Activated T-helper 1 cell treated with anti-CD3 and anti-CD28 coated beads, Interleukin-12 subunit alpha, Interleukin-12 subunit beta, Interleukin-2, Interleukin-4 antibody, amounts not matched to agents 30 ng/mL and 10 ng/mL and 1 ng/mL, durations not matched to agents 14 hours and 24 hours and 36 hours (primary cell): ENCODE measurements around the gene CPE. TPM values are rescaled to one million over a fixed set of nuclear protein-coding genes. Genes with fewer than 3 reads are reported as not detected.

Source experiments
- DNase-seq: peaks from one replicate; pipeline ENCODE4 v3.0.0; 2021; ENCODE audit warnings: low spot score
- H3K27ac Mint-ChIP-seq: one replicate; pipeline ENCODE4 v1.8.0; 2021; ENCODE audit warnings: mild to moderate bottlenecking, mixed read lengths
- H3K27me3 Mint-ChIP-seq: one replicate; pipeline ENCODE4 v1.8.0; 2022; ENCODE audit warnings: mild to moderate bottlenecking, moderate library complexity, mixed read lengths; ENCODE audit not compliant: insufficient read depth
- H3K36me3 Mint-ChIP-seq: one replicate; pipeline ENCODE4 v1.8.0; 2021; ENCODE audit warnings: low read depth, mixed read lengths
- H3K4me1 Mint-ChIP-seq: one replicate; pipeline ENCODE4 v1.8.0; 2021; ENCODE audit warnings: low read depth, mixed read lengths
- H3K4me3 Mint-ChIP-seq: one replicate; pipeline ENCODE4 v1.8.0; 2021; ENCODE audit warnings: mild to moderate bottlenecking, moderate library complexity, mixed read lengths
- H3K9me3 Mint-ChIP-seq: one replicate; pipeline ENCODE4 v1.8.0; 2021; ENCODE audit warnings: mixed read lengths
- intact Hi-C: fragments of 100-400 bp; cut with micrococcal nuclease; formaldehyde crosslinking; loops from one replicate; pipeline ENCODE4 v1.15.1; 2024
- total RNA-seq: library from RNA; stranded (reverse); gene quantifications from 2 replicates; pipeline ENCODE4 v1.2.3, GENCODE V29; 2022

Gene CPE
- total RNA-seq, 1 donor from 2014 or later: not detected

DNA sequence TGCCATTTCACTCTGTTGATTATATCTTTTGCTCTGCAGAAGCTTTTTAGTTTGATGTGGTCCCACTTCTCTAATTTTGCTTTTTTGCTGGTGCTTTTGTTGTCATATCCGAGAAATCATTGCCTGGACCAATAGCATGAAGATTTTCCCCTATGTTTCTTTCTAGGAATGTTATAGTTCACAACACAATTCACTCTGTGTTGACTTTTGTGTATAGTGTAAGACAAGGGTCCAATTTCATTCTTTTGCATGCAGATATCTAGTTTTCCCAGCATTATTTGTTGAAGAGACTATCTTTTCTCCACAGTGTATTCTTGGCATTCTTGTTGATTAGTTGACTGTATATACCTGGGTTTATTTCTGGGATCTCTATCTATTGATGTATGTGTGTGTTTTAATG lies 8.3 kb upstream of the CPE start:
- intact Hi-C loops: no loop called here
- no peak overlapping the region for H3K27ac Mint-ChIP-seq
- H3K27me3 Mint-ChIP-seq: peaks cover 39% of the 10 kb centered on the region
- peaks cover 4% of the 10 kb centered on the region for H3K4me1 Mint-ChIP-seq
- H3K9me3 Mint-ChIP-seq: peaks cover 5% of the 10 kb centered on the region
- no peak for DNase-seq
- H3K4me3 Mint-ChIP-seq: no peak overlapping the region
- H3K36me3 Mint-ChIP-seq: no peaks in the 10 kb centered on the region

DNA sequence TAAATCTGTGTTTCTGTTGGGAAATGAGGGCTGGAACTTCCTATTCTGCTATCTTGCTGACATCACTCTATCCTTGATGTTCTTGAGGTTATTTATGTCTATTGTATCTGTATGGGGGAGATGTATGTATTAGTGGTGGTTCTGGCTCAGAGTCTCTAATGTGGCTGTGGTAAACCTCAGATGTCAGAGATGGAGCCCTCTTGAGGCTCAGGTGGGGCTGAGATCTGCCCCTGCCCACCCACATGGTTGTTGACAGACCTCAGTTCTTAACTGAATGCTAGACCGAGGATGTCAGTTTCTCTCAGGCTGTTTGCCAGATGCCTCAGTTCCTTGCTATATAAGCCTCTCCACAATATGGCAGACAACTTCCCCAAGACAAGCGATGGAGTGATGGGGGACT lies 3.3 kb upstream of the CPE start:
- H3K9me3 Mint-ChIP-seq: peaks cover 5% of the 10 kb centered on the region
- no peaks in the 10 kb centered on the region for H3K36me3 Mint-ChIP-seq
- H3K27ac Mint-ChIP-seq: no peak overlapping the region
- DNase-seq: no peak
- peaks cover 5% of the 10 kb centered on the region for H3K4me1 Mint-ChIP-seq
- intact Hi-C loops: loop anchor here (5.0 kb wide), 1 partner anchor 92 kb away; no protein-coding TSS in a partner anchor
- no peak overlapping the region for H3K4me3 Mint-ChIP-seq
- peaks cover 70% of the 10 kb centered on the region for H3K27me3 Mint-ChIP-seq

DNA sequence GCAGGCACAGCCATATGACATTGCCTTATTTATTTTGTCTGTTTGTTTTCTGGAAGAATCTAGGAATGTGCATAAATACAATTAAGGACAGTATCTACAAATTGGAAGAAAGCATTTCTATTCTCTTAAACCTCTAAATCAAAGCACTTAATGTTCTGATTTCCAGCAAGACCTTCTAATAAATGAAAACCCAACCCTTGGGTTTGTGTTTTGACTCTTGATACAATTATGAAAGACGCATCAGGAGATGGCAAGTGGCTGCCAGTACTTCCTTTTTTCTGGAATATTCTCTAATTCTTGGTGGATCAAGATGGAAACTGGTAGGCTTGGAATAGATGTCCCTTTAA lies 437 bp upstream of the CPE start:
- peaks cover 71% of the 10 kb centered on the region for H3K27me3 Mint-ChIP-seq
- DNase-seq: no peak
- H3K4me3 Mint-ChIP-seq: no peak overlapping the region
- peaks cover 5% of the 10 kb centered on the region for H3K9me3 Mint-ChIP-seq
- peaks cover 5% of the 10 kb centered on the region for H3K4me1 Mint-ChIP-seq
- no peaks in the 10 kb centered on the region for H3K36me3 Mint-ChIP-seq
- intact Hi-C loops: loop anchor here (5.0 kb wide), 1 partner anchor 89 kb away; no protein-coding TSS in a partner anchor
- no peak overlapping the region for H3K27ac Mint-ChIP-seq

DNA sequence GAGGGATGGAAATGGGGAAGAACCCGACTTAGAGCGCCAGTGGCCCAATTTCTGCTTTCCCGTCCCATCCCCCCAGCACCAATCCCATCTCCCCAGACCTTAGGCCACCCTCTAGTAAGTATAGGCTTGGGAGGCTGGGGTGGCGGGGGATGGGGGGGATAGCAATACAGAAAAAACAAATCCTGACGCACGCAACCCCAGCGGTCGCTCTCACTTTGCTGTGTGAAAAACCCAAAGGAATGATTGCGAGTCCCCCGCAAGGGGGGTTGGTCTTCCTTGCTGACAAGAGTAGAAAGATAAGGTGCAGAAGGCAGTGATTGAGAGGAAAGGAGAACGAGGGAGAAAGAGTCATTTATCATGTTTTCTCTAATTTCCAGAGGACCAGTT lies 863 bp downstream of the CPE start:
- no peaks in the 10 kb centered on the region for H3K9me3 Mint-ChIP-seq
- peaks cover 5% of the 10 kb centered on the region for H3K4me1 Mint-ChIP-seq
- intact Hi-C loops: loop anchor here (5.0 kb wide), 1 partner anchor 88 kb away; no protein-coding TSS in a partner anchor
- H3K27me3 Mint-ChIP-seq: peaks cover 65% of the 10 kb centered on the region
- peak overlapping the region; percentile 45 for H3K4me3 Mint-ChIP-seq
- H3K27ac Mint-ChIP-seq: no peak overlapping the region
- no peaks in the 10 kb centered on the region for H3K36me3 Mint-ChIP-seq
- DNase-seq: no peak

DNA sequence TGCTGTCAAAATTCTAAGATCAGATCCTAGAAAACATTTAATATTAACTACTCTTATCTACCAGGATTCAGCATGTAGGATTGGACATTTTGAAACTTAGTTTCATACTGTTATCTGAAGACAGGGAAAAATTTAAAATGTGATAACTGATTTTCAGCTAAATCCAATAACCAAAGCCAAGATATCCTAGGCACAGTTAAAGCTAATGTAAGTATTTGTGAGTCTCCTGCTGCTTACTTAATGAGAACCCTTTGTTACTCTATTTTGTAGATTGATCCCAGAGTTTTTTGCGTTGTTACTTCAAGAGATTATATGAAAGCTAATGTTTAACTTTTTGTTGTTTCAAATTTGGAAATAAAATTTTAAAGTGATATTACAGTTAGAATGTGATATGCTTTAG lies 2.0 kb downstream of the CPE start:
- H3K4me1 Mint-ChIP-seq: no peaks in the 10 kb centered on the region
- intact Hi-C loops: no loop called here
- no peak overlapping the region for H3K4me3 Mint-ChIP-seq
- peaks cover 64% of the 10 kb centered on the region for H3K27me3 Mint-ChIP-seq
- no peaks in the 10 kb centered on the region for H3K9me3 Mint-ChIP-seq
- H3K36me3 Mint-ChIP-seq: no peaks in the 10 kb centered on the region
- no peak overlapping the region for H3K27ac Mint-ChIP-seq
- no peak for DNase-seq

DNA sequence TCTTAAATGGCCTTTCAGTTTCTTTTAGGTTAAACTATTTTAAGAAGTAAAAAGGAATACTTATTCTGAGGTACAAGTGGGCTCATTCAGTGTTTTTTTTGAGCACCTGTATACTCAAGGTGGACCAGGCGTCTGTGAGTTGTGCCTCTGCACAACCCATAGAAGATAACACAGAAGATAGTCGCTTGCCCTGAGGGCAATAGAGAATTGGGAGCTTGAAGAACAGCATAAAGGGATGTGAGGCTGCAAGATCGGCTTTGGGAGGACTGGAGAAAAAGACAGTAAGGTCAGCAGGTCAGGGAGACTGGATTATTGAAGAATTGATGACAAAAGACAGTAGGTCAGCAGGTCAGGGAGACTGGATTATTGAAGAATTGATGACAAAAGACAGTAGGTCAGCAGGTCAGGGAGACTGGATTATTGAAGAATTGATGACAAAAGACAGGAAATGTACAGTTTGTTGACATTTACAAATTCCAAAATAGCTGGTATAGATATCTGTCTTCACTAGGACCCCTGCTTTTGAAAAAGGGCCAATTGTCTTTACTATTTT lies 3.1 kb downstream of the CPE start:
- no peaks in the 10 kb centered on the region for H3K36me3 Mint-ChIP-seq
- intact Hi-C loops: no loop called here
- peaks cover 62% of the 10 kb centered on the region for H3K27me3 Mint-ChIP-seq
- H3K9me3 Mint-ChIP-seq: no peaks in the 10 kb centered on the region
- no peak overlapping the region for H3K27ac Mint-ChIP-seq
- DNase-seq: no peak
- no peaks in the 10 kb centered on the region for H3K4me1 Mint-ChIP-seq
- no peak overlapping the region for H3K4me3 Mint-ChIP-seq

DNA sequence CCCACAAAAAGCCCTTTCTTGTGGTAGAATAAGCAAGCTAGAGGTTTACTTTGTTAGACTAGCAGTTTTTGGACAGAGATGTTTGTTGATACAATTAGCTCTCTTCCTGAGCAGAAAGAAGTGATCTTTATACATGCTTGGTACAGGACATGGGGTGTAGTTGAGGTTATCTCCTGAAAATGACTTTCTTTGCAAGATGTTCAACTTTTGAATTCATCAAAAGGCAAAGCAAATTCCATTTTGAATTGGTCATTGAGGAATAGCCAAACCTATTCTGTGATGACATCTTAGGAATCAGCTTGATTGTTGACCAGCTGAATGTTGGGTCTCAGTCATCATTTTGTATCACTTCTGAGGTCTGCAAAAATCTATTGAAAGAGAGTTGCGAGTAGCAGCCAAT lies 3.8 kb downstream of the CPE start:
- Mint-ChIP-seq H3K4me1 (no peaks in the 10 kb centered on the region), H3K9me3 (no peaks in the 10 kb centered on the region), H3K36me3 (no peaks in the 10 kb centered on the region), H3K27me3 (peaks cover 57% of the 10 kb centered on the region), H3K4me3 (no peak overlapping the region), H3K27ac (no peak overlapping the region)
- no peak for DNase-seq
- intact Hi-C loops: no loop called here

DNA sequence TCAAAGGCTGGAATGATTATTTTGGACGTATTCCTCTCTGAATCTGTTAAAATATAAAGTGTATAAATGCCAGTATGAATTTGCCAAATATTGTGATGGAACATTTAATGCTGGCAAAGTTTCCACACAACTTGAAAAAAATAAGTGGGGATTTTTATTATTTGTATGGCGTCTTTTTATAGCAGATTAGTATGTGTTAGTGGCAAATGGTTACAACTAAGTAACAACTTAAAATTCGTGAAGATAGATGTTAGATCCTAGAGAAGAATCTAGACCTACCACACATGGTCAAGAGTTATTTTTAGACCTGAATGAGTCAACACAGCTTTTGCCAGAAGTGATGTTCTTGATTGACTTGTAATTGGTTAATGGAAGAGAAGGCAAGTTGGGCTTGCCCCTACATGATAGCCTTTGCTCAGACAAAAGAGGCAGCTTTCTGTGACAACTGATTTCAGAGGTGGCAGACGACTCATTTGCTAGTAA lies 4.8 kb downstream of the CPE start:
- Mint-ChIP-seq H3K36me3 (no peaks in the 10 kb centered on the region), H3K4me3 (no peak overlapping the region), H3K27ac (no peak overlapping the region), H3K9me3 (no peaks in the 10 kb centered on the region), H3K27me3 (peaks cover 52% of the 10 kb centered on the region), H3K4me1 (no peaks in the 10 kb centered on the region)
- intact Hi-C loops: no loop called here
- DNase-seq: no peak

DNA sequence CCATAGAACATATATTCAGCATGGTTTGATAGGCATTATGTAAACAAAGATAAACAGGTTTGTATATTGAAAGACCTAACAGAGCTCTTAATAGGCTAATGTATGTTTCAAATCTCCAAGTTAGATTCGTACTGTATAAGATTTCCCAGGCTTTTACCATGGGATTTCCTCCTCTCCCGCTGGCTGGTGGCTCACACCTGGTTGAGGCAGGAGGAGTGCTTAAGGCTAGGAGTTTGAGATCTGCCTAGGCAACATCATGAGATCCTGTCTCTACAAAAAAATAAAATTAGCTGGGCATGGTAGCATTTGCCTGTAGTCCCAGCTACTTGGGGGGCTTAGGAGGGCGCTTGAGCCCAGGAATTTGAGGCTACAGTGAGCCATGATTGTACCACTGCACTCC lies 5.4 kb downstream of the CPE start:
- intact Hi-C loops: no loop called here
- Mint-ChIP-seq H3K4me3 (no peak overlapping the region), H3K4me1 (no peaks in the 10 kb centered on the region), H3K9me3 (no peaks in the 10 kb centered on the region), H3K27ac (no peak overlapping the region), H3K36me3 (no peaks in the 10 kb centered on the region), H3K27me3 (peaks cover 51% of the 10 kb centered on the region)
- no peak for DNase-seq

DNA sequence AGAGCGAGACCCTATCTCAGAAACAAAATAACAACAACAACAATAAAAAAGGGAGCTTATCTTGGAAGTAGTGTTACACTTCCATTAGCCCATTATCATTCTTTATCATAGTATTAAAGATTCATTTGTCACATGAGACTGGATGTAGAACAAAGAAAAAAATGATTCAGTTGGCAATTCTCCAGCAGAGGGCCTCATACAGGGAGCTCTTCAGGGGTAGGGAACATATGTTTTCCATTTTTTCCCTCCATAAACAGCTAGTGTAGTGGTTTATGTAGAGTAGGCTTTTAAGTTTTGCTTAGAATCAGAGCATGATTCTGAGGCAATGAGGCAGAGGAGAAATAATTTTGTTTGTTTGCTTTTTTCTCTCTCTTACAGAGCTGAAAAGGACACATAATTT lies 5.8 kb downstream of the CPE start:
- no peak overlapping the region for H3K27ac Mint-ChIP-seq
- H3K4me1 Mint-ChIP-seq: no peaks in the 10 kb centered on the region
- H3K9me3 Mint-ChIP-seq: no peaks in the 10 kb centered on the region
- H3K4me3 Mint-ChIP-seq: no peak overlapping the region
- peaks cover 51% of the 10 kb centered on the region for H3K27me3 Mint-ChIP-seq
- intact Hi-C loops: no loop called here
- no peak for DNase-seq
- H3K36me3 Mint-ChIP-seq: no peaks in the 10 kb centered on the region

DNA sequence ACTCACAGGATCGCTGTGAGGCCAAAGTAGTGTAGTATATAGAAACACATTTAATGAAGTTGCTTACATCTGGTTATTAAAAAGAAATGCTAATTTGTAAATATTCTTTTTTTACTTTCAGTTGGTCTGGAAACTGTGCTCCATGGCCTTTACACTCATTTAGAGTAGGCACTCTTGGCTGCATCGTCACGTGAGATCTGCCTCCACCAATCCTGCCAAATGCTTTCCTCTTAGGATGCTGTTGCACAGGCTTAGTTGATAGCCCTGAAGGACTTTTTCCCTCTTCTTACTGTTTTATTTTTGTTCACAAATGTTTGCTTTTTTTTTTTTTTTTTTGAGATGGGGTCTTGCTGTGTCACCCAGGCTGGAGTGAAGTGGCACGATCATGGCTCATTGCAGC lies 6.3 kb downstream of the CPE start:
- Mint-ChIP-seq H3K4me1 (no peaks in the 10 kb centered on the region), H3K36me3 (no peaks in the 10 kb centered on the region), H3K9me3 (no peaks in the 10 kb centered on the region), H3K27ac (no peak overlapping the region), H3K4me3 (no peak overlapping the region), H3K27me3 (peaks cover 48% of the 10 kb centered on the region)
- intact Hi-C loops: no loop called here
- DNase-seq: no peak

DNA sequence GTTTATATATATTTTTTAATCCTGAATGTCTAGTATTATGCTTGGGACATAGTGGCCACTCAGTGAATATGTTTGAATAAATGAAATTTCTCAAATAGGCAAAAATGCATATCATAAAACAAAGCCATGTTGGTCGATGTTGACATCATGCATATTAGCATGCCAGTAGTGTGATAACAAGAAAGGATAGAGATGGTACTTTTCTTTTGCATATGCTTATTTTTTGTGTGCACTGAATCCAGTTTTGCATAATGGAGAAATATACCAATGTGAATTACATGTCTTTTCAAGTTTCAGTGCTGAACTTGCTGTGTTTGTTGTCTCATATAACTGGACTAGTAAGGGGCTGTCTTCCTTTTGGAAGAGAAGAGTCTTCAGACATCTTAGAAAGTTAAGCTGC lies 7.5 kb downstream of the CPE start:
- no peak for DNase-seq
- H3K27me3 Mint-ChIP-seq: peaks cover 46% of the 10 kb centered on the region
- no peak overlapping the region for H3K27ac Mint-ChIP-seq

DNA sequence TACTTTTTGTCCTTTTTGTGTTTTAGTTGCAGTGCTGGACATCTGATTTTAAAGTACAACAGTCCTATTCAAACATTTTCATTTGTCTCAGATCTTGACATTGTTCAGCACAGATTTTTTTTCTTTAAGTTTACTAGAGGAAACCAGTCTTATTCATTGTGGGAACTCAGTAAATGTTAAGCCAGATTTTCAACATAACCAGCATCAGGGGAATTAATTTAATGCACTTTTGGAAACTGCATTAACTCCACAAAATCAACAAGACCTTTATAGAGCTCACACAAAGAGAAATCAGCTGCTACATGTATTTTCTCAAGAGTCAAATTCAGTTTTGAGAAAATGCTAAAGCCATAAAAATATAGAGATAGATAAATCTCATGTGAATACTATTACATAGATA lies 9.9 kb downstream of the CPE start:
- peaks cover 31% of the 10 kb centered on the region for H3K27me3 Mint-ChIP-seq
- no peaks in the 10 kb centered on the region for H3K9me3 Mint-ChIP-seq
- intact Hi-C loops: no loop called here
- H3K4me1 Mint-ChIP-seq: no peaks in the 10 kb centered on the region
- no peak overlapping the region for H3K27ac Mint-ChIP-seq
- H3K36me3 Mint-ChIP-seq: no peaks in the 10 kb centered on the region
- no peak for DNase-seq
- no peak overlapping the region for H3K4me3 Mint-ChIP-seq

More for the DNA sequence above, 7.5 kb downstream of the CPE start:
- H3K9me3 Mint-ChIP-seq: no peaks in the 10 kb centered on the region
- intact Hi-C loops: no loop called here
- H3K4me3 Mint-ChIP-seq: no peak overlapping the region
- H3K36me3 Mint-ChIP-seq: no peaks in the 10 kb centered on the region
- H3K4me1 Mint-ChIP-seq: no peaks in the 10 kb centered on the region

DNA sequence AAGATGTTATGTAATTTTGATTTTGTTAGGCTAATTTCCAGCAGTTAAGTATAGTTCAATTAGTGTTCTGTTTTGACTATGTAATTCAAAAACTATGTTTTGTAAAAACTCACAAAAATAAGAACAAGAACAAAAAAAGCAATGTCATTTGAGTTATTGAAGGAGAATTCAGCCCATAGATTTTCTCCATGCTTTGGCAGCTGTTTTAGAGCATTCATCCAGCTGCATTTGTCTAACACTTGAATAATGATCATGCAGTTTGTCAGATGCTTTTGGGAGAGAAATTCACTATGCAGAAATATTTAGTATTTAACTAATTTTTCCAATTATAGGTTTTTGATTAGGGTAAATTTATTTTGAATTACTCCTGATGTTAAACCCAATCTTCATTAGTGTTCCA lies 14.2 kb downstream of the CPE start:
- no peaks in the 10 kb centered on the region for H3K9me3 Mint-ChIP-seq
- H3K4me3 Mint-ChIP-seq: no peak overlapping the region
- intact Hi-C loops: no loop called here
- H3K27me3 Mint-ChIP-seq: peaks cover 14% of the 10 kb centered on the region
- H3K36me3 Mint-ChIP-seq: no peaks in the 10 kb centered on the region
- no peaks in the 10 kb centered on the region for H3K4me1 Mint-ChIP-seq
- no peak for DNase-seq
- H3K27ac Mint-ChIP-seq: no peak overlapping the region
